Activated naive CD4-positive, alpha-beta T cell treated with anti-CD3 and anti-CD28 coated beads for 36 hours (primary cell): Measurements from ENCODE around the gene SEC61A1. TPM values are rescaled to one million over a fixed set of nuclear protein-coding genes. Genes with fewer than 3 reads are reported as not detected.

Experiments
- CTCF ChIA-PET: fragments of 350-600 bp; sonication (Branson Sonifier 250); formaldehyde crosslinking; loops from one replicate; lab custom pipeline; 2021; ENCODE audit warnings: antibody characterized with exemption; lab: Charles Lee
- DNase-seq: peaks from one replicate; pipeline ENCODE4 v3.0.0-alpha.2; 2020
- H3K27ac Mint-ChIP-seq: one replicate; pipeline ENCODE4 v1.8.0; 2021; ENCODE audit warnings: mild to moderate bottlenecking, mixed read lengths
- H3K27me3 Mint-ChIP-seq: one replicate; pipeline ENCODE4 v1.8.0; 2021; ENCODE audit warnings: low read depth, mixed read lengths
- H3K36me3 Mint-ChIP-seq: one replicate; pipeline ENCODE4 v1.8.0; 2021; ENCODE audit warnings: low read depth, mixed read lengths
- H3K4me1 Mint-ChIP-seq: one replicate; pipeline ENCODE4 v1.8.0; 2021; ENCODE audit warnings: low read depth, mixed read lengths
- H3K4me3 Mint-ChIP-seq: one replicate; pipeline ENCODE4 v1.8.0; 2021; ENCODE audit warnings: mild to moderate bottlenecking, moderate library complexity, mixed read lengths
- H3K9me3 Mint-ChIP-seq: one replicate; pipeline ENCODE4 v1.8.0; 2021; ENCODE audit warnings: mixed read lengths
- intact Hi-C: fragments of 100-400 bp; cut with micrococcal nuclease; formaldehyde crosslinking; loops from one replicate; pipeline ENCODE4 v1.15.1; 2023
- total RNA-seq, 2 experiments: library from RNA; stranded (reverse); gene quantifications; one replicate each; pipeline ENCODE4 v1.2.3, GENCODE V29; 2021

SEC61A1 gene
- total RNA-seq, 2 experiments from 2014 or later: 115 to 119 TPM

- H3K27me3 Mint-ChIP-seq: no peaks in the 10 kb centered on the region
- no peaks in the 10 kb centered on the region for H3K9me3 Mint-ChIP-seq
- CTCF ChIA-PET: interaction anchor here (1.3 kb wide), 1 partner anchor 11 kb away, joined by 3 read pairs; no protein-coding TSS in a partner anchor
- intact Hi-C loops: no loop called here
- peaks cover 52% of the 10 kb centered on the region for H3K36me3 Mint-ChIP-seq
- H3K4me1 Mint-ChIP-seq: peaks cover 3% of the 10 kb centered on the region
- no peak for DNase-seq
- H3K27ac Mint-ChIP-seq: peak overlapping the region; percentile 21
- no peak overlapping the region for H3K4me3 Mint-ChIP-seq
Observed at GRCh38 chr3:128062033-128062745, 10.0 kb downstream of the SEC61A1 start.

- peaks cover 67% of the 10 kb centered on the region for H3K36me3 Mint-ChIP-seq
- H3K4me1 Mint-ChIP-seq: peaks cover 5% of the 10 kb centered on the region
- CTCF ChIA-PET: no interaction called here
- H3K27ac Mint-ChIP-seq: no peak overlapping the region
- no peak overlapping the region for H3K4me3 Mint-ChIP-seq
- intact Hi-C loops: no loop called here
- no peaks in the 10 kb centered on the region for H3K9me3 Mint-ChIP-seq
- no peak for DNase-seq
- no peaks in the 10 kb centered on the region for H3K27me3 Mint-ChIP-seq
Observed at GRCh38 chr3:128063865-128064264, 11.6 kb downstream of the SEC61A1 start.

GRCh38 chr3:128064962-128065361 lies 12.7 kb downstream of the SEC61A1 start:
- no peak for DNase-seq
- CTCF ChIA-PET: interaction anchor here (0.8 to 2.5 kb wide), 2 partner anchors 69 to 191 kb away, joined by 3 to 9 read pairs; no protein-coding TSS in a partner anchor
- intact Hi-C loops: no loop called here

GRCh38 chr3:128066114-128066513 lies 13.9 kb downstream of the SEC61A1 start:
- DNase-seq: no peak
- H3K9me3 Mint-ChIP-seq: no peaks in the 10 kb centered on the region
- intact Hi-C loops: no loop called here
- H3K36me3 Mint-ChIP-seq: peaks cover 60% of the 10 kb centered on the region
- H3K27me3 Mint-ChIP-seq: no peaks in the 10 kb centered on the region
- peaks cover 5% of the 10 kb centered on the region for H3K4me1 Mint-ChIP-seq
- CTCF ChIA-PET: interaction anchor here (0.7 to 4.8 kb wide), 3 partner anchors 9 to 146 kb away, joined by 3 to 19 read pairs (median 9); no protein-coding TSS in a partner anchor
- H3K4me3 Mint-ChIP-seq: no peak overlapping the region
- no peak overlapping the region for H3K27ac Mint-ChIP-seq

More at GRCh38 chr3:128064962-128065361, 12.7 kb downstream of the SEC61A1 start:
- Mint-ChIP-seq H3K4me3 (no peak overlapping the region), H3K4me1 (peaks cover 5% of the 10 kb centered on the region), H3K27ac (no peak overlapping the region), H3K9me3 (no peaks in the 10 kb centered on the region), H3K36me3 (peaks cover 65% of the 10 kb centered on the region), H3K27me3 (no peaks in the 10 kb centered on the region)

GRCh38 chr3:128066676-128067075 lies 14.4 kb downstream of the SEC61A1 start:
- H3K4me3 Mint-ChIP-seq: no peak overlapping the region
- no peaks in the 10 kb centered on the region for H3K27me3 Mint-ChIP-seq
- no peak overlapping the region for H3K27ac Mint-ChIP-seq
- DNase-seq: no peak
- H3K4me1 Mint-ChIP-seq: peaks cover 5% of the 10 kb centered on the region
- intact Hi-C loops: no loop called here
- CTCF ChIA-PET: interaction anchor here (2.5 to 4.8 kb wide), 2 partner anchors 10 to 67 kb away, joined by 9 to 19 read pairs; no protein-coding TSS in a partner anchor
- H3K36me3 Mint-ChIP-seq: peaks cover 55% of the 10 kb centered on the region
- H3K9me3 Mint-ChIP-seq: no peaks in the 10 kb centered on the region

GRCh38 chr3:128067489-128067888 lies 15.3 kb downstream of the SEC61A1 start:
- Mint-ChIP-seq H3K27me3 (no peaks in the 10 kb centered on the region), H3K9me3 (no peaks in the 10 kb centered on the region), H3K4me3 (no peak overlapping the region), H3K36me3 (peaks cover 47% of the 10 kb centered on the region), H3K27ac (no peak overlapping the region), H3K4me1 (peaks cover 2% of the 10 kb centered on the region)
- intact Hi-C loops: no loop called here
- CTCF ChIA-PET: interaction anchor here (0.6 to 4.8 kb wide), 4 partner anchors 11 to 66 kb away, joined by 3 to 19 read pairs (median 4); no protein-coding TSS in a partner anchor
- DNase-seq: no peak

- peaks cover 41% of the 10 kb centered on the region for H3K36me3 Mint-ChIP-seq
- intact Hi-C loops: no loop called here
- no peaks in the 10 kb centered on the region for H3K9me3 Mint-ChIP-seq
- H3K4me3 Mint-ChIP-seq: no peak overlapping the region
- H3K4me1 Mint-ChIP-seq: peaks cover 2% of the 10 kb centered on the region
- peak overlapping the region; percentile 44 for H3K27ac Mint-ChIP-seq
- peak; percentile 41 for DNase-seq
- CTCF ChIA-PET: interaction anchor here (0.6 to 4.8 kb wide), 6 partner anchors 10 to 68 kb away, joined by 3 to 19 read pairs (median 4); no protein-coding TSS in a partner anchor
- no peaks in the 10 kb centered on the region for H3K27me3 Mint-ChIP-seq
Observed at GRCh38 chr3:128068156-128068620, 16.0 kb downstream of the SEC61A1 start.

- CTCF ChIA-PET: interaction anchor here (1.8 to 4.8 kb wide), 2 partner anchors 12 to 15 kb away, joined by 8 to 19 read pairs; no protein-coding TSS in a partner anchor
- no peaks in the 10 kb centered on the region for H3K9me3 Mint-ChIP-seq
- DNase-seq: no peak
- no peaks in the 10 kb centered on the region for H3K27me3 Mint-ChIP-seq
- peaks cover 6% of the 10 kb centered on the region for H3K4me1 Mint-ChIP-seq
- peaks cover 37% of the 10 kb centered on the region for H3K36me3 Mint-ChIP-seq
- intact Hi-C loops: no loop called here
- no peak overlapping the region for H3K27ac Mint-ChIP-seq
- no peak overlapping the region for H3K4me3 Mint-ChIP-seq
Observed at GRCh38 chr3:128069271-128069670, 17.0 kb downstream of the SEC61A1 start.

GRCh38 chr3:128070898-128071591 lies 18.8 kb downstream of the SEC61A1 start:
- intact Hi-C loops: no loop called here
- no peaks in the 10 kb centered on the region for H3K9me3 Mint-ChIP-seq
- H3K4me3 Mint-ChIP-seq: no peak overlapping the region
- H3K4me1 Mint-ChIP-seq: peaks cover 17% of the 10 kb centered on the region
- CTCF ChIA-PET: interaction anchor here (2.0 kb wide), 1 partner anchor 62 kb away, joined by 7 read pairs; no protein-coding TSS in a partner anchor
- no peak for DNase-seq
- H3K27ac Mint-ChIP-seq: peak overlapping the region; percentile 41
- peaks cover 33% of the 10 kb centered on the region for H3K36me3 Mint-ChIP-seq
- H3K27me3 Mint-ChIP-seq: no peaks in the 10 kb centered on the region

GRCh38 chr3:128071771-128072453 lies 19.7 kb downstream of the SEC61A1 start:
- peaks cover 29% of the 10 kb centered on the region for H3K36me3 Mint-ChIP-seq
- H3K27ac Mint-ChIP-seq: no peak overlapping the region
- CTCF ChIA-PET: interaction anchor here (0.6 to 2.0 kb wide), 3 partner anchors 15 to 77 kb away, joined by 3 to 7 read pairs (median 3); no protein-coding TSS in a partner anchor
- H3K4me1 Mint-ChIP-seq: peaks cover 21% of the 10 kb centered on the region
- H3K9me3 Mint-ChIP-seq: no peaks in the 10 kb centered on the region
- no peaks in the 10 kb centered on the region for H3K27me3 Mint-ChIP-seq
- H3K4me3 Mint-ChIP-seq: no peak overlapping the region
- DNase-seq: no peak
- intact Hi-C loops: no loop called here

- Mint-ChIP-seq H3K4me3 (no peak overlapping the region), H3K9me3 (no peaks in the 10 kb centered on the region), H3K27me3 (no peaks in the 10 kb centered on the region), H3K27ac (no peak overlapping the region), H3K36me3 (peaks cover 22% of the 10 kb centered on the region), H3K4me1 (peaks cover 21% of the 10 kb centered on the region)
- CTCF ChIA-PET: interaction anchor here (1.0 to 1.4 kb wide), 3 partner anchors 10 to 23 kb away, joined by 3 to 4 read pairs (median 3); no protein-coding TSS in a partner anchor
- intact Hi-C loops: no loop called here
- no peak for DNase-seq
Observed at GRCh38 chr3:128072454-128073184, 20.4 kb downstream of the SEC61A1 start.
